ENCODE data around the gene TOPAZ1. TPM values are rescaled to one million over a fixed set of nuclear protein-coding genes. Genes with fewer than 3 reads are reported as not detected.

TOPAZ1 gene
- total and polyA plus RNA-seq, 2 of the 13 experiments (the other 11 are each of a cell fraction or from before 2014, with no cell fraction given) = not detected

- no peak; the same call in 1 of the 2 replicates for TF ChIP-seq ZBTB26 (CRISPR knock-in tag; IDR thresholded peaks at IDR 0.05; ENCODE audit: borderline replicate concordance)
- TF ChIP-seq ZNF782 (CRISPR knock-in tag; IDR thresholded peaks at IDR 0.05; ENCODE audit: borderline replicate concordance) = peak; percentile 98
- no peak for TF ChIP-seq SUZ12 (IDR thresholded peaks at IDR 0.05; ENCODE audit: low read depth, low read length)
- peak; percentile 83 for TF ChIP-seq ZNF792 (CRISPR knock-in tag; IDR thresholded peaks at IDR 0.05)
- TF ChIP-seq ZNF121 (CRISPR knock-in tag; IDR thresholded peaks at IDR 0.05) = peak; percentile 72
- peak; percentile 95 for TF ChIP-seq ZNF564 (CRISPR knock-in tag; IDR thresholded peaks at IDR 0.05)
- TF ChIP-seq ZNF256 (CRISPR knock-in tag; conservative IDR thresholded peaks at IDR 0.05) = no peak; the same call in none of the 2 replicates
- TF ChIP-seq RFX3 (CRISPR knock-in tag; IDR thresholded peaks at IDR 0.05) = 0 out of 2 replicates have a peak, but pooled peaks have one; percentile 5
- no peak for TF ChIP-seq YY1 (IDR thresholded peaks at IDR 0.05; ENCODE audit: insufficient read depth, insufficient replicate concordance, low read depth, low read length)
- no peak; the same call in 1 of the 2 replicates for TF ChIP-seq ZNF569 (CRISPR knock-in tag; IDR thresholded peaks at IDR 0.05; ENCODE audit: borderline replicate concordance)
- TF ChIP-seq GABPB1 (CRISPR knock-in tag; IDR thresholded peaks at IDR 0.05) = peak; percentile 87
- TF ChIP-seq SATB2 (CRISPR knock-in tag; IDR thresholded peaks at IDR 0.05) = peak; percentile 78; the same call in 1 of the 2 replicates
- TF ChIP-seq ZBTB8A (CRISPR knock-in tag; IDR thresholded peaks at IDR 0.05; ENCODE audit: borderline replicate concordance, low read depth) = peak; percentile 89; the same call in 1 of the 2 replicates
- peak; percentile 89 for TF ChIP-seq ZNF263 (CRISPR knock-in tag; IDR thresholded peaks at IDR 0.05)
- peak; percentile 99 for TF ChIP-seq ZC3H13 (CRISPR knock-in tag; IDR thresholded peaks at IDR 0.05)
- TF ChIP-seq ZSCAN31 (CRISPR knock-in tag; IDR thresholded peaks at IDR 0.05; ENCODE audit: low read depth) = peak; percentile 99
- TF ChIP-seq HNF1B (CRISPR knock-in tag; IDR thresholded peaks at IDR 0.05) = peak; percentile 96
- peak; percentile 94 for TF ChIP-seq SMAD1 (CRISPR knock-in tag; IDR thresholded peaks at IDR 0.05; ENCODE audit: borderline replicate concordance, low read depth)
- peak; percentile 97 for TF ChIP-seq SMYD3 (CRISPR knock-in tag; IDR thresholded peaks at IDR 0.05)
- peak; percentile 27; the same call in 1 of the 2 replicates for TF ChIP-seq SMAD3 (CRISPR knock-in tag; IDR thresholded peaks at IDR 0.05)
- TF ChIP-seq NFAT5 (CRISPR knock-in tag; IDR thresholded peaks at IDR 0.05) = peak; percentile 92
- TF ChIP-seq ATRX (CRISPR knock-in tag; IDR thresholded peaks at IDR 0.05; ENCODE audit: borderline replicate concordance) = no peak
Measured at GRCh38 chr3:44338010-44338827, 96.5 kb downstream of the TOPAZ1 start, which contains the start of gene TCAIM (continued).

Measured in HepG2 (cell line).